Medulla oblongata (tissue), 1 donor: ENCODE data around the gene TWF2.

Source experiments
- DNase-seq: peaks from one replicate; pipeline ENCODE4 v3.0.0-alpha.2; 2015; ENCODE audit errors: extremely low spot score

TWF2 gene

GRCh38 chr3:52222319-52223221, 16.4 kb downstream of the TWF2 start:
- no peak for DNase-seq

GRCh38 chr3:52221563-52222318, 17.2 kb downstream of the TWF2 start:
- no peak for DNase-seq

DNA sequence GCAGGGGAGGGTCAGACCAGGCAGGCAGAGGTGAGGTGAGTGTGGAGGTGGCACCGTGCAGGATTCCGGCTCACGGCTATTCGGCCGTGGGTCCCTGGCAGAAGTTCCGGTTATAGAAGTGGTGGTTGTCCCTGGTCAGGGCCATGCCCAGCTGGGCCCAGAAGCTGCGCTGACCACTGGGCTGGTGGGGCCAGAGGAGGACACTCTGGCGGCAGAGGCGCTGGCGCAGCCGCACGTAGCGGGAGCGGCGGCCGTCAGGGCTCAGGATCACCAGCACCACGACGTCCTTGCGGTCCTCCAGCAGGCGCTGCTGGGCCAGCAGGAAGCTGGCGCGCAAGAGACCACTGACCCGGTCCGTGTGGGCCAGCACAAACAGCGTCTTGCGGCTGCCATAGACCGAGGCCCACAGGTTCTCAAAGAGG, 17.8 kb downstream of the TWF2 start:
- no peak for DNase-seq

DNA sequence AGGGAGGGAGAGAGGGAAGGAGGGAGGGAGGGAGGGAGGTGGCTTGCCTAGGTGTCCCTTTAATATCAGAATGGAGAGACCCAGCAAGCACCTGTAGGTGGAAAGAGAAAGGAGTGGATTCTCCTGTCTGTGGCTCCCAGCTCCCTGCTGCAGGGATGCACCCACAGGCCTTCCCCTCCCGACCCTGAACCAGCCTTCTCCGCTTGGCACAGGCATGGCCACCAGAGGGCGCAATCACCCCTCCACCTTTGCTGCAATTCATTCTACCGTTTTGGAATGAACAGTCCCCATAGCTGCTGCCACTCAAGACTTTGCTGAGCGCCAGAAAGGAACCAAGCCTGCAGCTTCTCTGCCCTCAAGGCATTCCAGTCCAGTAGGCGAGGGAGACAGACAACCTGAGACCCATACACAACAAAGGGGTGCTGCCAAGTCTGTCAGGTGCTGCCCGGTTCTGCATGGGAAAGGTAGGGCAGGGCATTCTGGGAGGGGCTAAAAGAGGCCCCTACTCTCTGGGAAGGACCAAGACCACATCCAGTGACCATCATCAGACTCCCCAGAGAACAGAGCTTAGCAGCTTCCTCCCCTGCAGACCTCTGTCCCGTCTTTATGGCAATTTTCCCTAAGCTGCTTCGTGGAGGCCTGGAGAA, 18.5 kb downstream of the TWF2 start:
- peak; percentile 83 for DNase-seq

DNA sequence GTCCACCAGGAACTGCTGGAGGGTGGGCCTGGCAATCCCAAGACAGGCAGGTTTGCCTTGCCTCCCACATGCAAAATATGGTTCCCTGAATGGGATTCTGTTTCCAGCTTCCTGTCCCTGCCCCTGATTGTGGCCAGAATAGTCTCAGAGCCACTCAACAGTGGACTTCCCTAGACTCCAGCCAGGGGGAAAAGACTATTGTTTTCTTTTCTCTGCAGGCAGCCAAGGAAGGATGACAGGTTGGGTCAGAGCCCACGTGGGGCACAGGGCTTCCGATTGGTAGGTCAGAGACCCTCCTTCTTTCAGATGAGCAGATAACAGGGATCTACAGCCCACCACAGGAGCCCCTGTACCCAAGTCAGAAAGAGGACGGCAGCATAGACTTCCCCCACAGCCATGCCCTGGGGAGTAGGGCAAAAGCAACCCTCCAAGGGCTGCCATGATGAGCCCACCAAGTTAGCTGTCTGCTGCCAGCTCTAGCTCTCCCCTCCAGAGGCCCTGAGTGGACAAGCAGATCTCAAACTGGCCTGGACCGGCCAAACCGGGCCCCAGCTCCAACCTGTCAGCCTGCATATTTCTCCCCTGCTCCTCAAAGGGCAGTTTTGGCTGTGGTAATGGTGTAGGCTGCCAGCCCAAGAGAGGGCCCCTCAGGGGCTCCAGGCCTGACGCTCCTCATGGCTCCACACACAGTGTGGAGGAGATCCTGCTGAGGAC, 19.9 kb downstream of the TWF2 start:
- no peak for DNase-seq

GRCh38 chr3:52218454-52218853, 20.5 kb downstream of the TWF2 start:
- DNase-seq: no peak

- no peak for DNase-seq
Measured at GRCh38 chr3:52218026-52218425, 20.9 kb downstream of the TWF2 start.

DNA sequence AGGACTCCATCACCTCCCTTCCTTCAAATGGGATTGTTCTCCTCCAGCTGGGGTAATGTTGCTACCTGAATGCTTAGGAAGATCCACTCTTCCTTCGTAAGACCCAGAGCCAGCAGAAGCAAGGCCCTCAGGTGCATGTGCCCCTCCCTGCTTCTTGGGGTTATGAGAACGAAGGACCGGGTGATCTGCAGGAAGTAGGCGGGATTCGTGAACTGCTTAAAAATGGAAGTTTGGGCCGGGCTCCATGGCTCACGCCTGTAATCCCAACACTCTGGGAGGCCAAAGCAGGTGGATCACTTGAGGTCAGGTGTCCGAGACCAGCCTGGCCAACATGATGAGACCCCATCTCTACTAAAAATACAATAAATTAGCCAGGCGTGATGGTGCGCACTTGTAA, 21.6 kb downstream of the TWF2 start:
- DNase-seq: no peak

DNA sequence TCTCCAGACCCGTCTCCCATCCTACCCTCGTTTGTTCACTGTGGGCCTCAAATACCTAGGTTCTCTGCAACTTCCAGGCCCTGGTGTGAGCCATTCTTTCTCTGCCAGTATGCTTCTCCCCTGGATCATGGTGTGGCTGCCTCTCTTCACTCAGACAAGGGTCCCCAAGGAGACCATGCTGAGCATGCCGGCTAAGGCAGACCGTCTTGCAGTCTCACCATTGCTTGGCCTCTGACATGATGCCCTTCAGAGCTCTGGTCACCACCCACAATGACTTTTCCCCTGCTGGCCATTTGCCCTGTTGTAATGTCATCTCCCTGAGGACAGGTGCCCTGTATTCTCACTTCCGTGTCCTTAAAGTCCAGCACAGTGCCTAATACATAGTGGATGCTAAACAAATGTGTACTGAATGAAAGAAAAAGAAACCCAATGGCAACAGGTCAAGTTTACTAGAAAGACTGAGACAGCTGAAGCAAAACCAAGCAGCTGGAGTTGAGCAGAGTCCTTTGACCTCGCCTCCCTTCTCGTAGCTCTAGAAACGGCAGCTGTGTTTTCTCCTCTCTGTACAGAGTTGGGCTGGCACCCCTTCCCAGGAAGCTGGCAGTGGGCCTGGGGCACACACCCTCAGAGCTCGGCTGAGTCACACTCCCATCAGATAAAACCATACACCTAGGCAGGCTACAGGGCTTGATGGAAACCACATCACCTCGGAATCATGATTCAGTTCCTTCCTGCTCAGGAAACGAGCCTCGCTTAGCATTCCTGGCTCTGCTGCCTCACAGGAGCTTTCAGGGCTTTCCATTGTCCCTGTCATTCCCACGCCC, 22.2 kb downstream of the TWF2 start:
- no peak for DNase-seq

DNA sequence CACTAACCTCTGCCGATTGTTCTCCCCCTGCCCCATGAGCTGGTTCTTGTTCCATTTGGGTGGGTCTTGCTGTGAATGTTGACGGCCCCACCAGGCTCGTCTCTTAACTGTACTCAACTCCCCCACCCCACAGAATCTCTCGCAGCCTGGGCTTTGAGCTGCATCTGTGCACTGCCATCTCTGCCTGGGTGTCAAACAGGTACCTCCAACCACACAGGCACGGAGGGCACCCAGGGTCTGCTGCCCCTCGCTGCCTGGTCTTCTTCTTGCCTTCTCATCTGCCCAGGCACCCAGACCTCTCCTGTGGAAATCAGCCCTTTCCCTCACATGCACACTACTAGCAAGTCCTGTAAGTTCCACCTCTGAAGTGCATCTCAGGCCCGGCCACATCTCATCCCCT, 23.6 kb downstream of the TWF2 start:
- DNase-seq: no peak

DNA sequence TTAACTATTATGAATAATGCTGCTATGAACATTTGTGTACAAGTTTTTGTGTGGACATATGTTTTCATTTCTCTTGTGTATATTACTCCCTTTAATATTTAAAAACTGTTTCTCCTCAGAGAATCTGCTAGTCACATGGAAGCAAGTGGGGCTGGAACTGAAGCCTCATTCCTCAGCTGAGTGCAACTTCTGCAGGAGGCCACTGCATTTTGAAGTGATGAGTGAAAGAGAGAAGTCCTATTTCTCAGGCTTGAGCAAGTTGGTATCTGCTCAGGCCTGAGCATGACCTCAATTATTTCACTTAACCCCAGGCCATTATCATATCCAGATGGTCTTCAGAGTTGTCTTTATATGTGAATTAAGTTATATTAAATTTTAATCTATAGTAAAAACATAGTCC, 25.1 kb downstream of the TWF2 start:
- no peak for DNase-seq

GRCh38 chr3:52213005-52213404, 26.0 kb downstream of the TWF2 start:
- DNase-seq: no peak

GRCh38 chr3:52211268-52211891, 27.6 kb downstream of the TWF2 start:
- DNase-seq: no peak

DNA sequence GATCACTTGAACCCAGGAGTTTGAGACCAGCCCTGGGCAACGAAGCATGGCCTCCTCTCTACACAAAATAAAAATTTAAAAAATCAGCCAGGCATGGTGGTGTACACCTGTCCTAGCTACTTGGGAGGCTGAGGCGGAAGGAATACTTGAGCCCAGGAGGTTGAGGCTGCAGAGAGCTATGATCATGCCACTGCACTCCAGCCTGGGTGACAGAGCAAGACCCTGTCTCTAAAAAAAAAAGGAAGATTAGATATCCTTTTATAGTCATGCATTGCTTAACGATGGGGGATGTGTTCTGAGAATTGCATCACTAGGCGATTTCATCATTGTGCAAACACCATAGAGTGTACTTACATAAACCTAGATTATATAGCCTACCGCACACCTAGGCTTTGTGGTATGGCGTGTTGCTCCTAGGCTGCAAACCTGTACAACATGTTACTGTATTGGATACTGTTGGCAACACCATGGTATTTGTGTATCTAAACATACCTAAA, 28.4 kb downstream of the TWF2 start:
- no peak for DNase-seq

DNA sequence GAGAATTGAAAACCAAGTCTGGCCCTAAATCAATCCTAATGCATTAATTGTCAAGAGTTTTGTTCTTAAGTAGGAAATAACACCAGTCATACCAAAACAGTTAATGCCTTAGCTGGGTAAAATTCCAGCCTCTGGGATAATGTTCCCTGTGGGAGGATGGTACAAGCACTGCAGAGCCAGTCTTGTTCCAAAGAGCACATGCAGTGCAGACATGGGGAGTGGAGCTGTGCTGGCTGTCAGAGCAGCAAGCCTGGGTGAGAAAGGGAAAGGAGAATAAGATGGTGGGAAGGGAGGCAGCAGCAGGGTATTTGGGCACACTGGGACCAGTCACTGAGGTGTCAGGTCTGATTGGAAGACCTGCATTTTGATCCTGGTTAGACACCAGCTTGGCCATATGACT, 28.9 kb downstream of the TWF2 start:
- no peak for DNase-seq

DNA sequence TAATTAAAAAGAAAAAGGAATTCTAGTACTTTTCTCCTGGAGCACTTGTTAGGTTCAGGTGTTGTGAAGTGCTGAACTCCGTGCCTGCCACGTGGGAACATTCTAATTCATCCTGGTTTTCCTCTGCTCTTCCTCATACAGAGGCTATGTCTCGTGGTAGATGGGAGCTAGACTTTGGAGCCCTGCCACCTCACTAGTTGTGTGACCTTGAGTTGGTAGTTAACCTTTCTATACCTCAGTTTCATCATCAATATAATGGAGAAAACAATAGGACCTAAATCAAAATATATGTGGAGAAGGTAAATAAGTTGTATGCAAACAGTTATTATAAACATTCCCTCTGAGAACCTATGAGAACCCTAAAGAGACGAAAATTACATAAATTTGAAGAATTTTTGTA, 30.4 kb downstream of the TWF2 start:
- no peak for DNase-seq

GRCh38 chr3:52205727-52206372, 33.1 kb downstream of the TWF2 start:
- DNase-seq: no peak

DNA sequence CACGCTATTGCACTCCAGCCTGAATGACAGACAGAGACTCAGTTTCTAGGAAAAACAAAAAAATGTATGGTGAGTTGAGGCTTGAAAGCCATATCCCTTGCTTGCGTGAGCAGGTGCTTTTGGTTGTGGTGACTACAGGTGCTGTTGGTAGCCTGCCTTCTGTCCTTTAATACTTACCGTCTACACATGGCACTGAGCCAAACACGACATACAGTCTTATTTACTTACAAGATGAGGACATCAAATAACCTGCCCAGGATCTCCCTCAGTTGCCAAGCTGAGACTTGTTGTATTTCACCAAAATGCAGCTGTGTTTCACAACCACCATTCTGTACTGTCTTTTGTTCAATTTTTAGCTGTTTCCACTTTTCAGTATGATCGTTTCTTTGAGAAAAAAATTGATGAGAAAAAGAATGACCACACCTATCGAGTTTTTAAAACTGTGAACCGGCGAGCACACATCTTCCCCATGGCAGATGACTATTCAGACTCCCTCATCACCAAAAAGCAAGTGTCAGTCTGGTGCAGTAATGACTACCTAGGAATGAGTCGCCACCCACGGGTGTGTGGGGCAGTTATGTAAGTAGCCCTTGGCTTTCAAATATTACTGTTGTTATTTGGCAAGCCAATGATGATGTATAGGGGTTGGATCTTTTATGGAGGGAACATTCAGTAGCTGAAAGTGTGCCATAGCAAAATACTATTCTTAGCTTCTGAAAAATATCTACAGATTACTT, 34.5 kb downstream of the TWF2 start:
- DNase-seq: no peak

- DNase-seq: no peak
Measured at GRCh38 chr3:52203701-52204100, 35.3 kb downstream of the TWF2 start.
